Astrocyte (in vitro differentiated cells and primary cell): ENCODE measurements around the gene SLC35F6. TPM values are rescaled to one million over a fixed set of nuclear protein-coding genes. Genes with fewer than 3 reads are reported as not detected.
A peak's percentile ranks its signal among the peaks of the same experiment; 100 is the strongest.

Experiments used
- DNase-seq: peaks from one replicate; pipeline ENCODE4 v3.0.0-alpha.2; 2010; ENCODE audit warnings: low read depth
- FAIRE-seq: peaks from 2 replicates; lab custom pipeline; 2011; peaks lifted over from hg19 to GRCh38; lab: Jason Lieb, UNC
- H2AFZ ChIP-seq: 2 replicates; pipeline ENCODE4 v1.6.0; 2012; ENCODE audit warnings: low read depth, low read length, inconsistent platforms
- H3K27ac ChIP-seq: 2 replicates; pipeline ENCODE4 v1.5.1; 2011; ENCODE audit warnings: low read depth, low read length, inconsistent platforms
- H3K27me3 ChIP-seq: 2 replicates; pipeline ENCODE4 v1.6.0; 2011; ENCODE audit warnings: low read length, inconsistent platforms; ENCODE audit not compliant: insufficient read depth
- H3K36me3 ChIP-seq: 2 replicates; pipeline ENCODE4 v1.5.1; 2011; ENCODE audit warnings: low read length, inconsistent platforms; ENCODE audit not compliant: insufficient read depth
- H3K4me1 ChIP-seq: 2 replicates; pipeline ENCODE4 v1.5.1; 2011; ENCODE audit warnings: low read length, inconsistent platforms; ENCODE audit not compliant: insufficient read depth
- H3K4me2 ChIP-seq: 2 replicates; pipeline ENCODE4 v1.6.0; 2012; ENCODE audit warnings: low read length, inconsistent platforms
- H3K4me3 ChIP-seq: 2 replicates; pipeline ENCODE4 v1.5.1; 2011; ENCODE audit warnings: low read depth, mild to moderate bottlenecking, low read length, inconsistent platforms; ENCODE audit not compliant: insufficient read depth
- H3K79me2 ChIP-seq: 2 replicates; pipeline ENCODE4 v1.6.0; 2012; ENCODE audit warnings: mild to moderate bottlenecking, low read length, inconsistent platforms; ENCODE audit not compliant: insufficient read depth
- H3K9ac ChIP-seq: 2 replicates; pipeline ENCODE4 v1.6.0; 2012; ENCODE audit warnings: mild to moderate bottlenecking, low read length, inconsistent platforms
- H3K9me3 ChIP-seq: 2 replicates; pipeline ENCODE4 v1.5.1; 2012; ENCODE audit warnings: low read depth, mild to moderate bottlenecking, low read length, inconsistent platforms; ENCODE audit not compliant: insufficient read depth
- H4K20me1 ChIP-seq: 2 replicates; pipeline ENCODE4 v1.6.0; 2012; ENCODE audit warnings: low read length, inconsistent platforms; ENCODE audit not compliant: insufficient read depth
- H3K27ac Mint-ChIP-seq: one replicate; pipeline ENCODE4 v1.8.0; 2021; ENCODE audit warnings: mild to moderate bottlenecking, mixed read lengths; ENCODE audit not compliant: unreplicated experiment
- H3K27me3 Mint-ChIP-seq: one replicate; pipeline ENCODE4 v1.8.0; 2021; ENCODE audit warnings: low read depth, mixed read lengths; ENCODE audit not compliant: unreplicated experiment
- H3K36me3 Mint-ChIP-seq: one replicate; pipeline ENCODE4 v1.8.0; 2021; ENCODE audit warnings: low read depth, mixed read lengths; ENCODE audit not compliant: unreplicated experiment
- H3K4me1 Mint-ChIP-seq: one replicate; pipeline ENCODE4 v1.8.0; 2021; ENCODE audit warnings: low read depth, mixed read lengths; ENCODE audit not compliant: unreplicated experiment
- H3K4me3 Mint-ChIP-seq: one replicate; pipeline ENCODE4 v1.8.0; 2021; ENCODE audit warnings: mild to moderate bottlenecking, moderate library complexity, mixed read lengths; ENCODE audit not compliant: unreplicated experiment
- H3K9me3 Mint-ChIP-seq: one replicate; pipeline ENCODE4 v1.8.0; 2021; ENCODE audit warnings: mild to moderate bottlenecking, mixed read lengths; ENCODE audit not compliant: unreplicated experiment
- CTCF ChIP-seq: IDR thresholded peaks from 2 replicates; pipeline ENCODE4 v1.5.1; 2011; ENCODE audit warnings: low read depth, mild to moderate bottlenecking, inconsistent platforms, low read length, moderate library complexity; ENCODE audit not compliant: insufficient read depth
- EZH2 ChIP-seq: IDR thresholded peaks from 2 replicates; pipeline ENCODE4 v1.6.1; 2012; ENCODE audit warnings: mild to moderate bottlenecking, low read length, inconsistent platforms; ENCODE audit not compliant: insufficient read depth
- total RNA-seq: library from RNA; stranded (reverse); gene quantifications from 2 replicates; pipeline ENCODE4 v1.2.1, GENCODE V29; 2021

SLC35F6 gene
- total RNA-seq, 1 donor from 2014 or later, result 41.9 TPM

GRCh38 chr2:26723475-26723874 lies 40.6 kb upstream of the SLC35F6 start:
- Histone ChIP-seq H3K27ac (peak overlapping the region; percentile 33), H3K79me2 (no peaks in the 10 kb centered on the region), H2AFZ (no peak overlapping the region), H3K9ac (peak overlapping the region; percentile 16), H4K20me1 (no peaks in the 10 kb centered on the region), H3K4me1 (peaks cover 39% of the 10 kb centered on the region), H3K36me3 (no peaks in the 10 kb centered on the region), H3K9me3 (no peaks in the 10 kb centered on the region), H3K4me2 (peak overlapping the region; percentile 41), H3K27me3 (no peaks in the 10 kb centered on the region), H3K4me3 (no peak overlapping the region)
- H3K4me3 Mint-ChIP-seq, result no peak overlapping the region
- TF ChIP-seq EZH2 (no peak), CTCF (no peak)
- no peaks in the 10 kb centered on the region for H3K9me3 Mint-ChIP-seq
- peaks cover 8% of the 10 kb centered on the region for H3K36me3 Mint-ChIP-seq
- peaks cover 27% of the 10 kb centered on the region for H3K27me3 Mint-ChIP-seq
- FAIRE-seq, result no peak
- DNase-seq, result no peak
- H3K27ac Mint-ChIP-seq, result no peak overlapping the region
- peaks cover 7% of the 10 kb centered on the region for H3K4me1 Mint-ChIP-seq

- DNase-seq (peak; percentile 78), FAIRE-seq (no peak)
- H3K9ac ChIP-seq, result peak overlapping the region; percentile 16
Measured at GRCh38 chr2:26723991-26724750, 39.9 kb upstream of the SLC35F6 start.

More at GRCh38 chr2:26723991-26724750, 39.9 kb upstream of the SLC35F6 start:
- Mint-ChIP-seq H3K27ac (peak overlapping the region; percentile 69), H3K4me3 (peak overlapping the region; percentile 47), H3K4me1 (peaks cover 7% of the 10 kb centered on the region), H3K36me3 (peaks cover 6% of the 10 kb centered on the region), H3K9me3 (no peaks in the 10 kb centered on the region), H3K27me3 (peaks cover 31% of the 10 kb centered on the region)
- no peaks in the 10 kb centered on the region for H4K20me1 ChIP-seq
- no peaks in the 10 kb centered on the region for H3K79me2 ChIP-seq
- TF ChIP-seq CTCF, result no peak
- H3K9me3 ChIP-seq, result no peaks in the 10 kb centered on the region
- H2AFZ ChIP-seq, result no peak overlapping the region
- peak overlapping the region; percentile 41 for H3K4me2 ChIP-seq
- no peaks in the 10 kb centered on the region for H3K36me3 ChIP-seq
- no peaks in the 10 kb centered on the region for H3K27me3 ChIP-seq
- peak overlapping the region; percentile 33 for H3K27ac ChIP-seq
- no peak overlapping the region for H3K4me3 ChIP-seq
- H3K4me1 ChIP-seq, result peaks cover 39% of the 10 kb centered on the region
